Measurements from ENCODE around the gene THBS2. TPM values are rescaled to one million over a fixed set of nuclear protein-coding genes. Genes with fewer than 3 reads are reported as not detected.

The THBS2 gene
- total and polyA plus RNA-seq, 2 of the 8 experiments (the other 6 are each of a cell fraction or from before 2014, with no cell fraction given) = 11.0 to 22.5 TPM

- TF ChIP-seq CHD7 (IDR thresholded peaks at IDR 0.05; ENCODE audit: insufficient replicate concordance, low read length) = no peak
Observed at GRCh38 chr6:169288591-169288990, 34.9 kb upstream of the THBS2 start (continued).

All from H1 (cell line).